Measurements from ENCODE around the gene PEA15.

The PEA15 gene

DNA sequence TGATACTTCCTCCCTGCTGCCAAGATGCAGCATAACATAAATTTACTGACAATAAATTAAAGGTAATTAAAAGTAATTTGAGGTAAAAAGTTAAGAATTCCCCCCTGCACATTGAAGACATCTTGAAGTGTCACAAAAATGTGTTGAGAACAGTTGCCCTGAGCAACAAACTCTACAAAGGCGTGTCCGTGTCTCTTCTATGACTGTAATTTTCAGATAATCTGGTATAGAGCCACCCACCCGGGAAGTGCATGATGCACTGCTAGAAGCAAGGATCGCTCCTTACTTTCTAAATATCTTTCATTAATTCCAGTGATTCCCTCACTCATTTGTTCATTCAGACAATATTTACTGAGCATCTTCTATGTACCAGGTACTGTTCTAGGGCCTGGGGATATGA is 25.8 kb upstream of the PEA15 start:
- no peak for DNase-seq (ENCODE audit: low read depth in 2 of 2)

DNA sequence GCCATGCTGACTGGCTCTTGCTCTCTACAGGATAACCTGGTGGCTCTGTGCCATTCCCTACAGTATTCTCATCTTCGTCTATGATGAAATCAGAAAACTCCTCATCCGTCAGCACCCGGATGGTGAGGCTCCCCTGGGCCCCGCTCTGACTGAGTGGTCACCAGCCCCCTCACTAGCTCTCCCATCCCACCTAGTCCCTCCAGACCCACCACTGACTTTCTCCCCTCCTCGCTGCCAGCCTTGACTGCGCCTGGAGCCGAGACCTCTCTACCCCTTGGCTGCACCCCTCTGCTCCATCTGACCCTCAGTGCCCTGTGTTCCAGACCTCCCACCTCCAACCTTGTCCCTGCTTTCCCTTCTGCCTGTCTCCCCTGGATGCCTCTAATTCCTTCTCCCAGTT is 18.9 kb upstream of the PEA15 start:
- DNase-seq (ENCODE audit: low read depth in 2 of 2), result no peak

DNA sequence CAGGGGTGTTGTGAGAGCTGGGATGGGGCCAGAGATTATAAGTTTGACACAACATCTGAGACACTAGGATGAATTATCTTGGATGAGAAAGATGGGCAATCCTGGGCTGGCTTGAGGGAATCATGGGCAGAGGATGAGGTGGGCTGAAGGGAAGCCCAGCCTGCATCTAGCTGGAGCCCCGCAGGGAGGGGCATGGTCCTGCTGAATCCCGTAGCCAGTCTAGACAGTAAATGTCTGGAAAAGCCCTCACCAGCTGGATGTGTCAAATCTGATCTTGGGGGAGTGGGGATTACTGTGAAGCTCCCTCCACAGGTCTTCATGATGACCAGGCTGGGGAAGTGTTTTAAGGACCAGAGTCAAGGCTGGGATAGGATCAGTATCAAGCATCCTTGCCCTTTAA is 18.5 kb upstream of the PEA15 start:
- no peak for DNase-seq (ENCODE audit: low read depth in 2 of 2)

DNA sequence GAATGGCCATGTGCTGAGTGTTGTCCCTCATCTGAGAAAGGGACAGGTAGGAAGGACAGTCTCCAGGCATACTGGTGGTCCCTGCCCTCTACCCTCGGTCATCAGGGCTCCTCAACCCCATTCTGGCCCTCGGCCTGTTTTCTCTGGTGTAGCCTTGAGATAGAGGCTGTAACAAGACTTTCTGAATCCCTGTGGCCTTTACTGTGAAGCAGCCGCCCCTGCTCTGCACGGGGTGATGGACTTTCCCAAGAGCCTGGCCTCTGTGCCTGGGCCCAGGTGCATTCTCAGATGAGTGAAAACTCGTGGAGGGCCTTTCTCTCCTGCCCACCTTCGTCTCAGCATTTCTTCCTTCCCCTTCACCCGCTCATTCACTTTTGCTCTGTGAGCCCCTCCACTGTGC is 17.8 kb upstream of the PEA15 start:
- DNase-seq (ENCODE audit: low read depth in 2 of 2), result no peak

DNA sequence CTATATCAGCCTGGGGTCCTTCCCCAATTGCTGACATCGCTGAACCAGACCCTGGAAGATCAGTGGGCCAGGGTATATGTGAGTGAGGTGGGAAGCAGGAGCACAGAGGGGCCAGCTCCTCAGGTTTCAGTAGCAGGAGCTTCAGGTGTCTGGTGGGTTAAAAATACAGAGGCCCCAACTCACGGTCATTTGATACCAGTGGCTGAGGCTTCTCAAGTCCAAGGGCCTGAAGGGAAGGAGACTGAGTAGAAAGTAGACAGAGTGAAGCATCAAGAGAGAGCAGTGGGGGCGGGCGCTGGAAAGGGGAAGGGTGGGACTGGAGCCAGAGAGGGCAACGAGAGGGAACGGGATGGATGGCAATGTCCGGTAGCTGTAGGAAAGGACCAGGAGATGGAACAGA is 16.8 kb upstream of the PEA15 start:
- DNase-seq (ENCODE audit: low read depth in 2 of 2), result no peak

DNA sequence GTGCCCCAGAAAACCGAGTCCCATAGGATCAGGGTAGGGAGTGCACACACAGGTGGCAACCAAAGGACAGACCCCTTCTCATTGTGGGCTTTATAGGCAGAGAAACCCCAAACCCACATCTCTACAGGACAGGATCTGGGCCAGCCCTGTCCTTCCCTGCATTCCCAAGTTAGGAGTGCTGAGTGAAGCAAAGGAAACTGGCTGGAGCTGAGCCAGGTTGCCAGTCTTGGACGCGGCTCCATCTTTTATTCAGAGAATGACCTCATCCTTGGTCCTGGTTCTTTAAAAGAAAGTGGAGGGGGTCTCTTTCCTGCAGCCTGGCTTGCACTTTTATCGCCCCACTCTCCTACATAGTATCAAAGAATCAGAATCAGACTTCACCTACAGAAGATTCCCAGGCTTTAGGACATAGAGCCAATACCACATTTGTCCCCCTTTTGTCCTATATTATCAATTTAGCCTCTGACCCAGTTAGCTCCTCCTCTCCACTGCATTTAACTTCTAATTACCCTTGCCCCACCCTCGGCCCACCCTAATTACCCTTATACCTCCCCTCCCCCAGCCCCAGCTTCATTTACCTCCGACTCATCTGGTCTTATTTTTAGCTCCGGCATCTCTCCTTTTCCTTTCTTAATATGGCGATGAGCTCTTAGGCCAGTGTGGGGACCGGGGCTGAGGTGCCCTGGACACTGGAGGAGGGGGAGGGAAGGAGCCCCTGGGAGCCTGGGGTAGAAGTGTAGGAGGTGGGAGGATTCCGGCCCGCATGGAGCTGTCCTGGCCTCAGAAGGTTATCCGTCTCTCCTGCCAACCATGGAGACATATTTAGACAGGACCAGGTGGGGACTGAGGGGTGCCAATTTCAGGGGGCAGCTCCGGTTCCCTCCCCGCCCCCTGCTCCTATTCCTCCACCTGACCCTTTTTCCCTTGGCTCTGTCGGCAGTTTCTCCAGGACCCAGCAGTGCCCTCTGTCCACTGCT is 15.2 kb upstream of the PEA15 start, which contains the start of gene CASQ1:
Gene CASQ1 (plus strand): TSS at position 927 of the 977 bp plus-strand sequence. CDS start 177 bp downstream, outside the sequence.
- DNase-seq (ENCODE audit: low read depth in 2 of 2), result no peak

DNA sequence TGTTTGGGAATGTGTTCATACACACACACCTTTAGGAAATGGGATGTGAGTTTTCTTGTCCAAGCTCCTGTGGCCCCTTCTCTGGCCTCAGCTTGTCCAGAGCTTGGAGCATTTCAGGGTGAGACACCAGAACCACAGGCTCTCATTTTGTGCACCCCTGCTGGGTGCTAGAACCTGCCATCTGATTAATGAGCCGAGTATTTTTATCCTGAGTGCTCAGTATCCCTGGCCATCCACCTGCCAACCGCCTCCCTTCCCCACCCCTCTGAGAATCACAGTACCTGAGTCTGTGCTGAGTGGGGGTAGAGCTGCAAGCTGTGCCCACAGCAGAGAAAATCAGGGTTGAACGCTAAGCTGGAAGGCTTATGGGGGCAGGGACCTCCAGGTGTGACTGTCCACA is 13.4 kb upstream of the PEA15 start:
- no peak for DNase-seq (ENCODE audit: low read depth in 2 of 2)

DNA sequence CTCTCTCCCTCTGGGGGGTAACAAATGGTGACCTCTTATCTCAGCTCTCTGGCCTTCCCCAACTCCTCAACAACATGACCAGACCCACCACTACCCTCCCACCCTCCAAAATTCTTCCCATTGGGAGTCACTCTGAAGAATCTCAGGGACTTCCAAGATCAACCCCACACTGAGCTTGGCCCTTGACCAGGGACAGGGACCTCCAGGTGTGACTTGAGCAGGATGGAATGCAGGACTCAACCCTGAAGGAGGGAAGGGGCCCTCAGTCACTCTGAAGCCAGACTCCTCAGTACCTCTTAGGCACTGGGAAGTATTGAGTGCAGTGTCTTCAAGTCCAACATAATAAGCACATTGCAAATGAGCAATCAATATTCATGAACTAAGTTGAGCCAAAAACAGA is 12.9 kb upstream of the PEA15 start:
- no peak for DNase-seq (ENCODE audit: low read depth in 2 of 2)

DNA sequence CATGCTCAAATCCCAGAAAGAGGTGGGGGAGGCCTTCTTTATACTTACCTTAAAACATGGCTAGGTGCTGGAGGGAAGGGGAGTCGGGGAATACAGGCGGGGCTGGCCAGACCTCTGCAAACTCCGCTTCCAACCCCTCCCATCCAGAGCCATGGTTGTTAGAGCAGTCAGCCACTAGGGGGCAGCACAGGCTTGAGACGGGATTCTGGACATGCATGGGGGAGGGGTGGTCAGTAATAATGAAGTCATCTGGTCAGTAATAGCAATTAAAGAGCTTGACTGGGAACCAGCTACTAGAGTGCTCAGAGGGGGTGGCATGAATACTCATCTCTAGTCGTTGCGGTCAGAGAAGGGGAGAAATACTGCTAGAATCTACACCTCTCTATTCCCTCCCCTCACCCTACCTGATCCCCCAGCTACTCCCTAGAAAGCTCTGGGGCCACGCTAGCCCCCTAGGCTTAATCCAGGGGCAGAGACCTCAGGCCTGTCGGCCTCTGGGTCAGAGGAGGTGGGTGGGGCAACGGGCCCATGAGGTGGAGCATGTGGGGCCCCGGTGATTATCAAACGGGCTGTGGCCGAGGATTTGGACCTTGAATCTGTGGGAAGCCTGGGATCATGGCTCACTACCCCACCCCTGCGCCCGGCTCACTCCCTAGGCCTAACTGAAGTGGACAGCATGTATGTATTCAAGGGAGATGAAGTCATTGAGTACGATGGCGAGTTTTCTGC is 11.9 kb upstream of the PEA15 start:
- DNase-seq (ENCODE audit: low read depth in 2 of 2), result peak; percentile 62 to 82

DNA sequence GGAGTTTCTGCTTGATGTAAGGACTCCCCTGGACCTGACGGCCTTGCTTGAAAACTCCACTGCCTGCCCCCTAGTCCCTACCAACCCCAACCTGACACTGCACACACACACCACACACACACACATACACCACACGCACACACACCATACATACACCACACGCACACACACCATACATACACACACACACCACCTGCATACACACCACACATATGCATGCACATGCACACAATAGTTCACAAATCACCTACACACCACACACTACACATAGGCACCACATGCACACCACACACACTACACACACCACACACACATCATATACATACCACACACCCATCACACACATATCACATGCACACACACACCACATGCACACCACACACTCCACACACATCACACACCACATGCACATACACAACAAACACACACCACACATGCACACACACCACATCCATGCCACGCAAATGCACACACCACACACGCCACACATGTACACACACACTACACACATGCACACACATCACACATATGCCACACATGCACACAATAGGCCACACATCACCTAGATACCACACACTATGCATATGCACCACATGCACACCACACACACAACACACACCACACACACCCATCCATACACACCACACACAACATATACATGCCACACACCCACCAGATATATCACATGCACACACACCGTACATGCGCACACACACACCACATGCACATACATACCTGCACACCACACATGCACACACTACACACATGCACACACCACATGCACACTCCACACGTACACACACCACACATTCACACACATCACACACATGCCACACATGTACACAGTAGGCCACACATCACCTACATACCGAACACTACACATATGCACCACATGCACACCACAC is 11.1 kb upstream of the PEA15 start:
- no peak for DNase-seq (ENCODE audit: low read depth in 2 of 2)

DNA sequence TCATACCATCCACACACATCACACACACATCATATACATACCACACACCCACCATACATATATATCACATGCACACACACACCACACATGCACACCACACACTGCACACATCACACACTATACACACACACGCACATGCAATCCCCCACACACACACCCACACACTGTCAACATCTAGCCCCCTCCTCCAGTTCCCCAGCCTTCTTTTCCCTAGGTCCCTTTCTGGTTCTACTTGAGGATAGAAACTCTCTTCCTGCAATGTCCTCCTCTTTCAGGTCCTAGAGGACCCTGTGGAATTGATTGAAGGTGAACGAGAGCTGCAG is 10.5 kb upstream of the PEA15 start:
- DNase-seq (ENCODE audit: low read depth in 2 of 2), result no peak

DNA sequence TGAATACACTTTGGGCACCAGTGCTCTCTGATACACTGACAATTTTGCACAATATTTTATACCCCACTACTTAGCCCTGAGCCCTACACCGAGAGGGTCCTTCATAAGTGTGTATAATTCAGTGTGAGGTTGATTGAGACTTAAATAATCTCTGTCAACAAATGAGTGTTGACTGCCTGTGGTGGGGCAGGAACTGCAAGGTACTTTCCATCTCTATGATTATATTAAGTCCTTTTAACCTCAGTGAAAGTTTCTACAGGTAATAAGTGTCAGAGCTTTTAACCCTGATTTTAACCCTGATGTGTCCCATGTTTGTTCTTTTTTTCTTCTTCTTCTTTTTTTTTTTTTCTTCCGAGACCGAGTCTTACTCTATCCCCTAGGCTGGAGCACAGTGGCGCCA is 9.0 kb upstream of the PEA15 start:
- no peak for DNase-seq (ENCODE audit: low read depth in 2 of 2)

DNA sequence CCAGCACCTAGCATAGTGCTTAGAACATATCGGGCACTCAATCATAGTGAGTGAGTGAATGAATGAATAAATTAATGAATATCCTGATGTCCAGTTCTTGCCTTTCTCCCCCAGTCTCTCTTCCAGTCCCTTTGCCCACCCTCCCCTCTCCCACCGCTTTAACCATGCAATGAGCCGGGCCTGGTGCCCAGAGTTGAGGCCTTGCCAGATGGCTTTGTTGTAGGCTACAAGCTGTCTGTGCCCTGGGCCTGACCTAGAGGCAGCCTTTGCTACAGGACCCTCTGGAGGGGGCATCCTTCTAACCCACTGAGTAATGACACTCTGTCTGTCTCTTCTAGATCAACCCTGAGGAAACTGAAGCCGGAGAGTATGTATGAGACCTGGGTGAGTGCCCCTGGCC is 8.0 kb upstream of the PEA15 start:
- DNase-seq (ENCODE audit: low read depth in 2 of 2), result no peak

DNA sequence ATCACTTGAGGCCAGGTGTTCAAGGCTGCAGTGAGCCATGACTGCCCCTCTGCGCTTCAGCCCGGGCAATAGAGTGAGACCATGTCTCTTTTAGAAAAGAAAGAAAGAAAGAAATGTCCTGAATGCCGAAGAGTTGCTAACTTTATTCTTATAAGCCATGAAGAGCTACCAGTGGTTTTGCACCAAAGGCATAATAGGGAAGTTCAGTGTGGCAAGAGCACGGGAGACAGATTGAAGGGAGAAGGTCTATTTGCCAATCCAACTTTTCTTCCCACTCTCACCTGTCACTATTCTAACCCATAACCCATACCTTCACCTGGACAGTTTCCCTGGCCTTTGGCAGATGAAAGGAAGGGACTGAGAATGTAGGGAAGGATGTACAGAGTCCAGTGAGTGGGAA is 4.4 kb upstream of the PEA15 start:
- no peak for DNase-seq (ENCODE audit: low read depth in 2 of 2)

DNA sequence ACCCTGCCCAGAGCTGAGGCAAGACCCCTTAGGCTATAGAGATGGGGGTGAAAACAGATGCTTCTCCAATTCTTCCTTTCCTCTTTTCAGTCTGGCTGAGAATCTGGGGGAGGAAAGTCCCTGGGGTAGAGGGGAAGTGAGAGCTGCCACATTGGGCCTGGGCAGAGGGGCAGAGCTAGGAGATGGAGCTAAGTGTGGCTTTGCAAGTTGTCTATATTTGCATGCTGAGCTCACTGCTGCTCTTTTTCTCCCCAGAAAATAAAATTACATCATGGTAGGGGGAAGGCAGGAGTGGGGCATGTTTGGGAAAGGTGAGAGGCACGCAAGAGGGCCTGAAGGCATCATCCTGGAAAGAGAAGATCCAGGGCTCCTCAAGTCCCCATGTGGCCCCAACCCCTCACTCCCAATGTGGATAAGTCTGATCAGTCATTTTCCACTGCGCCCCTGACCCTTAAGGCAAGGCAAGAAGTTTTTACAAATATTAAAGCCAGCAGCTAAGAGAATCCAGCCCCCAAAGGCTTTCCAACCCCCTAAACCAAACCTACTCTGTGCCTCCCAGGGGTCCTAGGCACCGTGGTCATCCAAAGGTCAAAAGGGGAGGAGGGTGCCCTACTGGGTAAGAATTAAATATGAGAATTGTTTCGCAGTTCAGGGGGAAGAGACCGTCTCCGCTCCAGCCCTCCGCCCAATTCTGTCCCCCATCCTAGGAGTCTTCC is 500 bp upstream of the PEA15 start:
- DNase-seq (ENCODE audit: low read depth in 2 of 2), result no peak

DNA sequence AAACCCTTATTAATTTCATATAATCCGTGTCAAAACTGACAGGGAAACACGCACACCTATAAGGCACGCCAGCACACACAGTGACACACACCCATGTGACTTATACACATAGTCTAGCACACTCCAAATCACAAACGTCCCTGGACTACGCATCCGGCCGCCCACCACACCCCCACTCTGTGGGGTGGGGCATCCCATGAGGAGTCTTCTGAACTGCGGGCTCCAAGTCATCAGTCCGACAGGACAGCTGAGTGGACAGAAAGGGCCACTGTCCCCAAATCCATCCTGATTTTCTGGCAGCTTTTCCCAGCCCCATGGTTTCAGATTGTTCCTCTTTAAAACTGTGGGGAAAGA is 829 bp downstream of the PEA15 start:
- DNase-seq (ENCODE audit: low read depth in 2 of 2), result peak; percentile 23 to 30

DNA sequence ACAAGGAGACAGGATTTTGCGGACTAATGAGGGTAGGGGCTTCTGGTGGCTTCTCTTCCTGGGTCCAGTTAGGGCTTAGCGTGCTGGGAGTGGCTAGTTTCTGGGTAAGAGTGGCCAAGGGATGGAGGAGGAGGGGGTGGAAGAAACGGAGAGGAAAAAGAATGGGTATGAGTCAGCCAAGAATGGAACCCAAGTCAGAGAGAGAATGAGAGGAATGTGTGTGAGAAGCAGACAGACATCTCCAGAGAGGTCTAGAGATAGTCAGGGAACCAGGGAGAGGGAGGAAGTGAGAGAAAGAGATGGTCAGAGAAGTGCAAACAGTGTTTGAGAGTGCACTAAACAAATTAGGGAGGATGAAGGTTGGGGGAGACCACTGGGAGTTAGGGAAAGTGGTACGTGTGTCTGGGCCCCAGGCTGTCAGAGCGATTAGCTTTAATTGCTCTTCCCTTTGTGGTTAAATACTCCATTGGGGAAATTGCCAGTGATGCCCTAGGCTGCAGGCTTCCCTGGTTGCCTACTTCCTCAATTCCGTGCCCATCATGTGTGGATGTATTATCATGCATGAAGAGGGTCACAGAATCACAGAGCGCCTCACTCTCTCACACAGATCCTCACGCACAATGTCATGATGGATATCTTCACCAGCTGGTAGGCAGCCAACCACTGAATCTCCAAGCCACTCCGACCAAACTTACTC is 1.4 kb downstream of the PEA15 start:
- DNase-seq (ENCODE audit: low read depth in 2 of 2), result no peak

DNA sequence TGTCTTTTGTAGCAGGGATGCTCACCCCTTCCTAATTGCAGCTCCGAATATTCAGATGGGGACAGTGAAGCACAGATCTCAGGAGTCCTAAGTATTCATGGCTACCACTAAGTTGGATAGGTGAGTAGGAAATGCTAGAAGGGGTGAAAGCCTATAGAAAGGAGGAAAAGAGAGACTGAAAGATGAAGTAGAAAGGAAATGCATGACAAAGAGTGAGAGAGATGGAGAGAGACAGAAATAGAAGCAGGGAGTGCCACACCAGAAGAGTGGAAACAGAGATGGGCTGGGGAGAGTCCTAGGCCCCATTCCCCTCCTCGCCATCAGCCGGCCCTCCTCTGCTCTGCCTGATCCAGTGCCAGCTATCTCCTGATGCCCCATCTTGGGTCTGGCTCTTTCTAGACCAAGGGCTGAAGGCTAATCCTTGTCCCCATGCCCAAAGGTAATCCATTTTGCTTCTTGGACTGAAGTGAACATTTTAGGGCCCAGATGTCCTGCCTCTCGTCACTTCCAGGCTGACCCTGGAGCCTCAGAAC is 2.0 kb downstream of the PEA15 start:
- no peak for DNase-seq (ENCODE audit: low read depth in 2 of 2)

DNA sequence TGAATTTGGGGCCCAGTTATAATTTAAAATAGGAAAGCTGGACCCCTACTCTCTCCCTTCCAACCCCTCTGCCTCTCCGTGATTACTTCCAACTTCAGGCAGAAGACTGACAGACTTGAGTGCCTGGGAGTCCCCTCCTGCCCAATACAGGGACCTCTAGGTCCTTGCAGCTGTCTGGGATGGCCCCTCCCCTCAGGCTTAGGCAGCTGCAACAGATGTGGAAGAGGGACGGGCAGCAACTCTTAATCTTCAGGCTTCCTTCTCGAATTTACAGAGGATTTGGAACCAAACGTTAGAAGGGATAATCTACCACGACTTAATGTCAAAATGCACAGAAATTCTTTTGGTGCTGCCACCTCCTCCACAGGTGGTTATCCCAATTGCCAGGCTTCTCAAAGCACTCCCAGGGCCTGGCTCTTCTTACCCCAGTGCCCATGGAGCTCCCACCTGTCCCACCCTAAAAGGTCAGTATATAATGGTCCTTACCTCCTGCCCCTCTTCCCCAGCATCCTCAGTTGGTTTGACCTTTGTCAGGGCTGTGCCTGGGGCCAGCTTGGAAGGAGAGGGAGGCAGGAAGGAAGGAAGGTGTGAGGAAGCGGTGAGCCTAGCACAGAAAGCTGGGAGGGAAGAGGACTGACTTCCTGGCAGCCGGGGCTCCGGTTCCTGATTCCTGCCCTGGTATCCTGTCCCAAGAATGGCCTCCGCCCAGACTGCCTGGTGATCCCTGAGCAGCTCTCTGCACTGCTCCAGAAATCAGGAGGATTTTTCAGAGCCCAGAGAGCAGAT is 2.8 kb downstream of the PEA15 start:
- DNase-seq (ENCODE audit: low read depth in 2 of 2), result no peak
